ENCODE measurements around the gene ANKS3.

ANKS3 gene

DNA sequence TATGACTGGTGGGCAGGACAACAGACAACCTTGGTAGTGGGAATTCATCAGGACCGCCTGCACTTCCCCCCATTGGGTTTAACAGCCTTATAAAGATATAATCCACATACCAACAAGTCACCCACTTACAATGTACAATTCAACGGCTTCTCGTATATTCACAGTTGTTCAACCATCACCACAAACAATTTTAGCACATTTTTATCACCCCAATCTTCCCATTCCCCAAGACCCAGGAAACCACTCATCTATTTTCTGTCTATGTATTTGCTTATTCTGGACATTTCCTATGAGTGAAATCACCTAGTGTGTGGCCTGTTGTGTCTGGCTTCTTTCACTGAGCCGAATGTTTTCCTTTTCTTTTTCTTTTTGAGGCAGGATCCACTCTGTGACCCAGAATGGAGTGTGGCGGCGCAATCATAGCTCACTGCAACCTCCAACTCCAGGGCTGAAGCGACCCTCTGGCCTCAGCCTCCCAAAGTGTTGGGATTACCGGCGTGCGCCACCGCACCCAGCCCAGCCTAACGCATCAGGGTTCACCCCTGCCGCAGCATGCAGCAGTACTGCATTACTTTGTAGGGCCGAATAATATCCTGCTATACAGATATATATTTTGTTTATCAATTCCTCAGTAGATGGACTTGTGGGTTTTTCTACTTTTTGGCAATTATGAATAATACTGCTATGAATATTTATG is 10.9 kb downstream of the ANKS3 start:
- no peak for DNase-seq

DNA sequence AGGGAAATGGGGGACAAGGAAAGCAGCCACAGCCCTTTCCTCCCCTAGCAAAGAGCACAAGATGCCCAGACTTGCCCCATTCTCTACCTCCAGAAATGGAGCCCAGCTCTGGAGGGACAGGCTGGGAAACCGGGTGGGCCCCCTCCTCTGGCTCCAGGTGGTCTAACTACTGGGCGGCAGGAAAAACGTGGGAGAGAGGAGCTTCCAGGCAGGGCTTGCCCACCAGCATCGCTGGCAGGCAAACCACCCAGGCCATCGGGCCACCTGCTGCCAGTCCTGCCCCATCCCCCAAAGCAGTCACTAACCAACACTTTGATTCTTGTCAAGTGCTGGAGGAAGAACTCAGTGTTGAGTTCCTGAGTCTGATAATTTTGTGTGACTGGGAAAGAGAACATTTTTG is 15.6 kb downstream of the ANKS3 start:
- DNase-seq, result no peak

DNA sequence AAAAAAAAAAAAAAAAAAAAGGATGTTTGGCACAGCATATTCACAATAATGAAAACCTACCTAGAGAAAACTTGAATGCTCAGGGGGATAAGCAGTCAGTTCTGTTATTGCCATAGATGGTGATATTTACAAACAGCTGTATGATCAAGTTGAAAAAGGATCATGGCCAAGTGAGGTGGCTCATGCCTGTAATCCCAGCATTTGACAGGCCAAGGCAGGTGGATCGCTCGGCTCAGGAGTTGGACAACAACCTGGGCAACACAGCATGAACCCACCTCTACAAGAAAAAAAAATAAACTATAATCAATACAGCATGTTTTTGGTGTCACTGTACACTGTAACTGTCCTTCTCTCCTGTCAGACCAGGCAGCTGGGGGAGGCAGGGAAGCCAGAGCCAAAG is 19.1 kb downstream of the ANKS3 start:
- DNase-seq, result no peak

GRCh38 chr16:4713663-4714501 is 20.2 kb downstream of the ANKS3 start:
- no peak for DNase-seq

GRCh38 chr16:4709481-4709880 is 24.6 kb downstream of the ANKS3 start:
- DNase-seq, result no peak

DNA sequence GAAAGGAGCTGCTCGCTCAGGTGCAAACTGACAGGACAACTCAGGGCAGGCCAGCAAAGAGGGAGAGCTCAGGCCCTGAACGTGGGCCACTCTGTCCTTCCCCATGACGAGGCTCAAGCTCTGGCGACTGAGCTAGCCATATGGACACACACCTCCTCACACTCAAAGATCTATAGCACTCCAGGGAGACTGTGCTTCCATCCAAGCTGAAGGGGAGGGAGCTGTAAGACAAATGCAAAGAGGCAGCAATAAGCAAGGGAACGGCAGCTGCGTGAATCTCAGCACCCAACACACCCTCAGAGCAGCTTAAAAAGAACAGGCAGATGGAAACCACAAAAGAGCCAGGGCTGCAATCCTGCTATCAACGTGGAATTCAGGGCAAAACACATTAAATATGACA is 27.2 kb downstream of the ANKS3 start:
- DNase-seq, result no peak

- no peak for DNase-seq
These were observed 29.2 kb downstream of the ANKS3 start for GRCh38 chr16:4704913-4705312.

GRCh38 chr16:4704491-4704890 is 29.6 kb downstream of the ANKS3 start:
- no peak for DNase-seq

DNA sequence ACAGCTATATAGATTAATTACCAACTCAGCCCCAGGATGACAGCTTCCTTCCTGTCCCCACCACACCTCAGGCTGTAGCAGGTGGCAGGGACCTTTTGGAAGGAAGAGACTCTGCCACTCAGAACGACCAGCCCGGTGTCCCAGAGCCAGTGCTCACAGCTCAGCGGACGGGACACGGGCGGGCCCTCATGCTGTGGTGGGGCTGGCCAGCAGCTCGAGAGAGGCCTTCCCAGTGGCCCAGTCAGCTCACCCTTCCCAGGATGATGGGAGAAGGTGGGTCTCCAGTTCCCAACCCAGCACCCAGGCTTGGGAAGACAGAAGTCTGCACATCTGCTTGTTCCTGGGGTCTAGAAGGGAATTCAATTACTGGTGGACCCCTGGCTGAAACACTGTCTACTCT is 30.2 kb downstream of the ANKS3 start:
- DNase-seq, result no peak

DNA sequence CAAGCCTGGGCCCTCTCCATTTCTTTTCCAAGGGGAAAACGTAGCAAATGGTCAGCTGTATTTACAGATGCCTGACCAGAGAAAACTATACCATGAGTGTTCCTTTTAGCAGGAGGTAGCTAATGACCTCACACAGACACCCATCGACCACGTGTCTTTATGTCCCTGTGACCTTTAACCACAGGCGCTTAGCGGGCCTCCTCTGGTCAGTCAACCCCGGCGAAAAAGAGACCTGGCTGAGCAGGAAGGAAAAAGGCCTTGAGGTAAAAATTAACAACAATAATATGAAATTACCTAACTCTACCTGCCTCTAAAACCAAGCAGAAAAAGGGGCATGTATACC is 31.6 kb downstream of the ANKS3 start:
- DNase-seq, result no peak

DNA sequence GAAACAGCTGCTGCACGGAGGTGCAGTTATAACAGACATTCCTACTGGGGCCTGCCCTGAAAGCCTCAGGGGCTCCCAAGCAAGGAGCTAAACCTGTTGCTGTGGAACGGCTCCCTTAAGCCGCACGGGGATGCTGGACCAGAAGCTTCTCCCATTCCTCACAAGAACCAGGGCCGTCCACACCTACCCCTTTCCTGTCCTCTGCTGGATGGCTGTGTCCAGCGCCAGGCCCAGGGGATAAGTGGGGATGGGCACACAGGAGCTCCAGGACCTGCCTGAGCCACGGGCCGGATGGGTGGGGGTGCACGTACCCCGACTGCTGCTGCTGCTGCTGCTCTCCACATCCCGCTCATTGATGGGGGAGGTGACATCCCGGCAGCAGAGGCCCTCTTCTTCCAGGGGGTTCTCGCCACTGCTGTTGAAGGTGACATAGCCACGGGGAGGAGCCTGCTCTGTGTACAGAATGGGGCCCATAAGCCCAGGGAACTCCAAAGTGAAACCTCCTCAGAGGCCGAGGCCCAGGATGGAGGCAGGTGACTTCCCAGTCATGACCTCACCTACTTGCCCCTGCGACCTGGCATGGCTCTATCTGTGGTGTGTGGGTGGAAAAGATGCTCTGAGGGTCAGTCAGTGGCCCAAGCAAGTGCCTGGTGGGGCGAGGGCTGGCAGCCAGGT is 32.1 kb downstream of the ANKS3 start:
- no peak for DNase-seq

DNA sequence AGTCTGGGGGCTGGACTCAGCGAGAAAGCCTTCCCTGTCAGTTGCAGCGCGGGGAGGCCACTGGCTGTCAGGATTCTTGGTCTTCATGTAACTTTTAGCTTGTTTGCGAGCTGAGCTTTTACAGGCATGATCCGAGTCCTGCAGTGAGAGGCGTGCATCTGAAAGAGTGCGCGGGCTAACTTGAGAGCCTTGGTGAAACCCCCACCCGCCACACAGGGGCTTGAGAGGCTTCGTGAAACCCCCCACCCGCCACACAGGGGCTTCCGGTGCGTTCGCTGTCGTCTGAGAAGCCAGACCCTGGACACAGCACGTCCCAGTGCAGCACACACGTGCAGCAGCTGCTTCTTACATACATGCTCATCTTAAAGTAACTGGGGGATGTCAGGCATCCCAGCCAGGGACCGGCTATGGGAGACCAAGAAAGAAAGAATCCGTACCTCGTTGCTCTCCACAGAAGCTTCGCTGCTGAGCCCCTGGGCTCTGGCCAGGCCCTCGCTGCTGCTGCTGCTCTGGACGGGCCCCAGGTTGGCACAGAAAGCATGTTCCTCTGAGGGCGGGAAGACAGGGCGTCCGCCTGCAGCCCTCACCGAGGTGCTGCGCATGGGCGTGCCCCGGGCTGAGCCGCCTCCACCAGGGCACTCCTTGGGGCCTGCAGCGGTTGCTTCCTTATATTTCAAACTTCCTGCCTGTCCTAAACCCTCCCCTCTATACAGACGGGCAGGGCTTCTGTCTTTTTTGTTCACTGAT is 32.9 kb downstream of the ANKS3 start:
- no peak for DNase-seq

- no peak for DNase-seq
These were observed 33.6 kb downstream of the ANKS3 start for GRCh38 chr16:4700380-4700996.

- no peak for DNase-seq
These were observed 35.0 kb downstream of the ANKS3 start for GRCh38 chr16:4699046-4699556.

GRCh38 chr16:4698321-4699045 is 35.6 kb downstream of the ANKS3 start:
- no peak for DNase-seq

- DNase-seq, result no peak
These were observed 36.2 kb downstream of the ANKS3 start for GRCh38 chr16:4697848-4698291.

DNA sequence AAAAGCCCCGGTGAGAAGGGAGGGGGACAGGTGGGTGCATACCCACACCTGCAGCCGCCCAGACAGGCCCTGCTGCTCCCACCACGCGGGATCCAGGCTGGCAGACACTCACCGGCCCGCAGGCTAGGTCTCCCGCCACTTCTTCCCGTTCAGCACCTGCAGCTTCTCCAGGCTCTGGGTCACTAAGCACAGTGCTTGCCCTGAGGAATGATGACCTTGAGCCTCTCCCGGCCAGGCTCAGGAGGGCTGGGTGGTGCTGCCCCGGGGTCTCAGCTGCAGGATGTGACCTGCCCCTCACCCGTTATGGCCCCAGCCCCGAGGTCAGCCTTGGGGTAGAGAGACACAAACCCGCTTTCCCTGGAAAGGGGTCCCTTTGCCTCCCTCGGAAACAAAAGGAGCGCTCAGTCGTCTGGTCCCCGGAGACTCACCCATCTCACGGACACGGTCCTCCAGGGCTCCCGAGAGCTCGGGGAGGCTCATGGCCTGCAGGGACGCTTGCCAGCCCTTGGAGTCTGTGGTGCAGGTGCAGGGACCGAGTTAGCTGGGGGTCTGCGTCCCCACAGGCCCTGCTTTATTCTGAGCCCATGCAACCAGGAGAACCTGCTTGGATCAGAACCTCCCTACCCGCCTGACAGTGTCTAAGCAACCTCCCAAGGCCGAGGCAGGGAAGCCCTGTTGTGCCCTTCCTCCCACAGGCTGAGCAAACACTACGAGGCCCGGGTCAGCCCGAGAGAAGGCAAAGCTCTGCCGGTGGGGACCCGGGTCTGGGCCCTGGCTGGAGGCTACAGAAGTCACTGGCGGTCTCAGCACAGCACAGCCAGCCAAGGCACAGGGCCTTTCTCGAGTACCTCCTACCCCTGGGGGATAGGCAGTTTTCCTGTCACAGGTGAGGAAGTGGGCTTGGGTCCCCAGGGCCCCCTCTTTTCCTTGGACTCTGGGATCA is 36.9 kb downstream of the ANKS3 start:
- DNase-seq, result no peak

GRCh38 chr16:4696172-4696904 is 37.7 kb downstream of the ANKS3 start:
- no peak for DNase-seq

GRCh38 chr16:4695473-4696171 is 38.4 kb downstream of the ANKS3 start:
- DNase-seq, result no peak
